GM18508 (cell line): ENCODE data around the gene TBC1D19.
"Not testable (repeated sequence)": the region's sequence is repeated elsewhere in the genome, so short reads cannot be mapped to it uniquely, and the experiment has no call there.

Experiments used
- ATAC-seq: cut with Tn5 transposase; IDR thresholded peaks from one replicate; pipeline ENCODE4 v1.9.1; 2021; ENCODE audit warnings: moderate number of reproducible peaks; ENCODE audit not compliant: insufficient read depth, unreplicated experiment

TBC1D19 gene

DNA sequence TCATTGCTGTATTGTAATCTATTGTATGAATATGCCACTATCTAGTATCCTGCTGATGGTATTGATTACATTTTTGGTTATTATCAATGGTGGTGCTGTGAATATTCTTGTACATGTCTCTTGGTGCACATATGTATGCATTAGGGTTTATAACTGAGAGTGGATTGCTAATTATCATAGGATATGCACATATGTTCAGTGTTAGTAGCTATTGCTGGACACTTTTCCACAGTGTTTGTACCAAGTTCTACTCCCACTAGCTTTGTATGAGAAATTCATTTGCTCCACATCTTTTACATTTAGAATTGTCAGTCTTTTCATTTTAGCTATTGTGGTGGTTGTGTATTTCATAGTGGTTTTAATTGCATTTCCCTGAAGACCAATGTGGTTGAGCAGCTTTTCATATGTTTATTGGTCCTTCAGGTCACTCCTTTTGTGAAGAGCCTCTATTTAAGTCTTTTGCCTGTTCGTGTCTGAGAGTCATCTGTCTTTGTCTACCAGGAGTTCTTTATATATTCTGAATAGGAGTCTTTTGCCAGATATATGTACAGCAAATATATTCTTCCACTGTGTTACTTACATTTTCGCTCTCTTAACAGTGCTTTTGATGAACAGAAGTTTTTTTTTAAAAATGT, 87.1 kb downstream of the TBC1D19 start:
- ATAC-seq: no peak

DNA sequence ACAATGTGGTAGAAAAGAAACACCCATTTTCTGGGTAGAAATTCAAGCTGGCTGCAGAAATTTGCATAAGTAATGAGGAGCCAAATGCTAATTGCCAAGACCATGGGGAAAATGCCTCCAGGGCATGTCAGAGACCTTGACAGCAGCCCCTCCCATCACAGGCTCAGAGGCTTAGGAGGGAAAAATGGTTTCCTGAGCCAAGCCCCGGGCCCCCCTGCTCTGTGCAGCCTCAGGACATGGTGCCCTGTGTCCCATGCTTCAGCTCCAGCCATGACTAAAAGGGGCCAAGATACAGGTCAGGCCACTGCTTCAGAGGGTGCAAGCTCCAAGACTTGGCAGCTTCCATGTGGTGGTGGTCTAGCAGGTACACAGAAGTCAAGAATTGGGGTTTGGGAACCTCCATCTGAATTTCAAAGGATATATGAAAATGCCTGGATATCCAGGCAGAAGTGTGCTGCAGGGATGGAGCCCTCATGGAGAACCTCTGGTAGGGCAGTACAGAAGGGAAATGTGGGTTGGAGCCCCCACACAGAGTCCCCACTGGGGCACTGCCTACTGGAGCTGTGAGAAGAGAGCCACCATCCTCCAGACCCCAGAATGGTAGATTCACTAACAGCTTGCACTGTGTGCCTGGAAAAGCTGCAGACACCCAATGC, 95.3 kb downstream of the TBC1D19 start:
- ATAC-seq: not testable (repeated sequence)

DNA sequence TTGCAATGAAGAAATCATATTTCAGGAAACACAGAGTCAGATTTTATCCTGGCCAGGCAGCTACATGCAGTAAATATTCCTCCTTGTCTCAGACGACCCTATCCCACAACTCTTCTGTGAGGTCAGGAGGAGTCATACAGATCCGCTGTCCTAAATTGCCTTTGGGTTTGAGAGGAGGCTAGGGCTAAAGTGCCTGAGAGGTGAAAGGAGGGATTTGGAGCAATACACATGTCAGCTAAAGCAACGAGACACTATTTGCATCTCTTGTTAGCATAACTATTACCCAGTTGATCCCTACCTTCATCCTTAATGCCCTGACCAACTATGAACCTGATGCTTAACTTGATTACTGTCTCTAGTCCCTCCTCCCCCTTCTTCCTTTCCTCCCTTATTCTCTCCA, 98.6 kb downstream of the TBC1D19 start:
- ATAC-seq: no peak

DNA sequence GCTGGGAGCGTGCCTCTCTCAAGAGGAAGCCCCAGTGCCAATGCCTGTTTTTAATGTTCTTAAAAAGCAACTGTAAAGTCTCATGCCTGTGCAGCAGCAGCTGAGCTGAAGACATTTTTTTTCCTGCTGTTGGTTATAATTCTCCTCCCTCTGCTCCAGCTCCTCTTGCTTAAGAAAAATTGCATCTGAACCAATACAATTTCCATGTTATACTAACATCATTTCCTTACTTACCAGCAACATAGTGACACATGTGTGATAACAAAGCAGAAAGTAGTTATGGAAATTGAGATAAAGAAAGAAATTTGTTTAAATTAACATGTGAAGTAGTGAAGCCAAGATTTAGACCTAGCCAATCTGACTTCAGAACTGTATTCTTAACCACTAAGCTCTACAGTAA, 101.4 kb downstream of the TBC1D19 start:
- ATAC-seq: no peak

GRCh38 chr4:26687728-26688127, 103.8 kb downstream of the TBC1D19 start:
- no peak for ATAC-seq

GRCh38 chr4:26690506-26690905, 106.6 kb downstream of the TBC1D19 start:
- ATAC-seq: no peak

- ATAC-seq: no peak
Measured at GRCh38 chr4:26692014-26692726, 108.3 kb downstream of the TBC1D19 start.

DNA sequence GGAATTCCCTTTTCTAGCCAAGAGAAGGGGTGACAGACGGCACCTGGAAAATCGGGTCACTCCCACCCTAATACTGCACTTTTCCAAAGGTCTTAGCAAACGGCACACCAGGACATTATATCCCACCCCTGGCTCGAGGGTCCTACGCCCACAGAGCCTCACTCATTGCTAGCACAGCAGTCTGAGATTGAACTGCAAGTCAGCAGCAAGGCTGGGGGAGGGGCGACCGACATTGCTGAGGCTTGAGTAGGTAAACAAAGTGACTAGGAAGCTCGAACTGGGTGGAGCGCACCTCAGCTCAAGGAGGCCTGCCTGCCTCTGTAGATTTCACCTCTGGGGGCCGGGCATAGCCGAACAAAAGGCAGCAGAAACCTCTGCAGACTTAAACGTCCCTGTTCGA, 110.2 kb downstream of the TBC1D19 start:
- not testable (repeated sequence) for ATAC-seq

- ATAC-seq: no peak
Measured at GRCh38 chr4:26700110-26700509, 116.2 kb downstream of the TBC1D19 start.

GRCh38 chr4:26701095-26701494, 117.2 kb downstream of the TBC1D19 start:
- ATAC-seq: no peak

DNA sequence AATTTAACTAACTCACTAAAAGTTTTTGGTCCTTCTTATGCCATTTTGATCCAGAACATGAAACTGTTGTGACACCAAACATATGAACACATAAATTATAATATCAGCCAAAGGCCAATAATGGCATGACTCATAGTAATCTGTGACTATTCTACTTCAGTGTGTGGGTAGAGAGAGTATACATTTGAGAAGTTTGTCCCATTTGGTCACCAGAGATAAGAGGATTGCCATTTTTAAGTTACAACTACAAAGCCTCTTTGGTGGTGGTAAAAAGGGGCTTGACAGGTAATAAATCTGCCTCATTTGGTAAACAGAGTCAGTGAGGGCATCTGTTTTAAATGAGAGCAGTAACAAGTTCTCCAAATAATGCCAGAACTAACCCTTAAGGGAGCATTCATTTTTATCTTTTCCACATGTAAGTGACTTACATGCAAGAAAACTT, 117.9 kb downstream of the TBC1D19 start:
- no peak for ATAC-seq

DNA sequence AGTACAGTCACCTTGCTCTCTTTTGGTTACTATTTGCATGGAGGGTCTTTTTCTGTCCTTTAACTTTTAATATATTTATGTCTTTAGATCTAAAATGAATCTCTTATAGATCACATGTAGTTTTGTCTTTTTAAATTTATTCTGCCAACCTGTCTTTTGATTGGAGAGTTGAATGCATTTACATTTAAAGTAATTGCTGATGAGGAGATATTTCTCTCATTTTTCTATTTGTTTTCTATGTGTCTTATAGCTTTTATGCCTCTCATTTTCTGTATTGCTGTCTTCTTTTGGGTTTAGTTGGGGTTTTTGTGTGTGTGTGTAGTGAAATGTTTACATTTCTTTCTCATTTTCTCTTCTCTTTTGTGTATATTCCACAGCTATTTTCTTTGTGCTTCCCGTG, 123.5 kb downstream of the TBC1D19 start:
- no peak for ATAC-seq

- no peak for ATAC-seq
Measured at GRCh38 chr4:26709246-26709645, 125.4 kb downstream of the TBC1D19 start.

GRCh38 chr4:26713563-26714151, 129.8 kb downstream of the TBC1D19 start:
- no peak for ATAC-seq

DNA sequence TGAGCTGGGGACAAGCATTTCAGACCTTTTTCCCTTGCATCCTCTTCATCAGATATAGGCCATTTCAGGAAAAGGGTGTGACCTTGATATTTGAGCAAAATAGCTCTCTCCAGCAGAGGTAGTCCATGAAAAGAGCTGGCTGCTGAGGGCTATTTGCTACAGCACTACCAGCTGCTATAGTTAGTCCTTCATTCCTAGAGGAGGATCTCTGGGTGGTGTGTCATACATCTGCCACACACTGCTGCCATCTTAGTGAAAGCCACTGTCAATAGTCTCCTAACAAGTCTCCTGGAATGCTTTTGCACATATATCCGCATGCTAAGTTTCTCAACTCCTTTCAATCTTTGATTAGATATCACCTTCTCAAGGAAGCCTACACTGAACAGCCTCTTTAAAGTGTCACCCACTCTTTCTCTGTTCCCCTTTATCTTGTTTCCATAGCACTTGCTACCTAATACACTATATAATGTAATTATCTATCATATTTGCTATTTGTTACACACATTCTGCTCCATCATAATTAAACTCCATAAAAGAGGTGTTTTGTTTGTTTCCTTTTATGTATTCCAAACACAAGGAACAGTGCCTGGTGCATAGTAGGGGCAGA, 131.9 kb downstream of the TBC1D19 start:
- no peak for ATAC-seq

DNA sequence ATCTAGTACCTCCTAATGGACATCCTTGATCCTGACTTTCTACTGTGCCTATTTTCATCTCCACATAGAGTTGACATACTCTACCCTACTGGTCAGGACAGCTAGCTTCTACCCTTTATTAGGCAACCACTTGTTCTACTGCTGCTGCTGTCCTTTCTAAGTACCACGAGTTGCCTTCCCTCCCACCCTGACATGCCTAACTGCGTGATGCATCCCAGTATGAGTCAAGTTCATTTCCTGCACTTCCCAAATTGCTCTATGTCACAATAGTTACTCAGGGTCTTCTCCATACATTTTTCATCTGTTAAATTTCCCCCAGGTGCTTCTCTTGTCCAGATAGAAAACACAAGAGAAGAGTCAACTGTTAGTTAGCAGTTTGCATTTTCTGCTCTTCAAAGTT, 133.4 kb downstream of the TBC1D19 start:
- no peak for ATAC-seq

GRCh38 chr4:26719954-26720552, 136.2 kb downstream of the TBC1D19 start:
- ATAC-seq: no peak

DNA sequence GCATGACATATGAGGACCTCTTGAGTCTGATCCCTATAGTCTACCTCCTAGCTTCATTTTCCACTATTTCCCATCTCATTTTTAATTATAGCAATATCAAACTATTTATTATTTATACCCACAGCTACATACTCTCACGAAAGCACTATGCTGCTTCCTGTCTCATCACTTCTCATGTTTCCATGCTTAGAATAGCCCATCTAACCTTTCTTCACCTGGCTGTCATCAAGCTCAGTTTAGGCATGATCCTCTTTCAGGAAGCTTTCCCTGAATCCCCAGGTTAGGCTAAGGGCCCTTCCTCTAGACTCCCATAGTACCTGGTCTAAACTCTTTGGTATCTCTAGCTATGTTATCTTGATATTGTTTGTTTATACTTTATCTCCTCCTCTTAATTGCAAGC, 137.8 kb downstream of the TBC1D19 start:
- no peak for ATAC-seq

- ATAC-seq: peak; percentile 79
Measured at GRCh38 chr4:26723216-26723615, 139.3 kb downstream of the TBC1D19 start.

DNA sequence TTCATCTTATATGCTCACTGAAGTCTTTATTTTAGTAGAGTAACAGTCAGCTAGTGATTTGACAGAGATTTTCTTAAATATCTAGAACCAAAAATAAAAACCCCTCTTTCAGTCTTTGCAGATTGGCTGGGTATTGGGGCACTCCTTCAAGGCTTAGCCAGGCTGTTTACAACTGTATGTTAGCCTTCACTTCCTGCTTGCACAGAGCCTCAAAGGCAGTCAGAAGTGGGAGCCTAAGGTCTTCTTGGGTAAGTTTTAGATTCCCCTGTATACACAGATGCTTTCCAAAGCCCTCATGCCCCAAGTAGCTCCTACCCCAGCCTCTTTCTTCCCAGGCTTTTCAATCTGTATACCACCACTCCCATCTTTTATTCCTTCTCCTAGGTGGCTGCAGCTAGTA, 140.7 kb downstream of the TBC1D19 start:
- no peak for ATAC-seq
